Measurements from ENCODE around the gene UPK3A. TPM values are rescaled to one million over a fixed set of nuclear protein-coding genes. Genes with fewer than 3 reads are reported as not detected.
A peak's percentile ranks its signal among the peaks of the same experiment; 100 is the strongest.

UPK3A gene
- total and polyA plus RNA-seq, 2 of the 13 experiments (the other 11 are each of a cell fraction or from before 2014, with no cell fraction given), result 10.5 to 13.8 TPM

GRCh38 chr22:45309422-45310227 is 24.9 kb downstream of the UPK3A start, which contains the start of gene FAM118A (continued):
- TF ChIP-seq ZNF788 (CRISPR knock-in tag; IDR thresholded peaks at IDR 0.05; ENCODE audit: borderline replicate concordance), result peak; percentile 69; the same call in 1 of the 2 replicates
- TF ChIP-seq POGZ (CRISPR knock-in tag; IDR thresholded peaks at IDR 0.05), result peak; percentile 87
- TF ChIP-seq, protein P1, sequence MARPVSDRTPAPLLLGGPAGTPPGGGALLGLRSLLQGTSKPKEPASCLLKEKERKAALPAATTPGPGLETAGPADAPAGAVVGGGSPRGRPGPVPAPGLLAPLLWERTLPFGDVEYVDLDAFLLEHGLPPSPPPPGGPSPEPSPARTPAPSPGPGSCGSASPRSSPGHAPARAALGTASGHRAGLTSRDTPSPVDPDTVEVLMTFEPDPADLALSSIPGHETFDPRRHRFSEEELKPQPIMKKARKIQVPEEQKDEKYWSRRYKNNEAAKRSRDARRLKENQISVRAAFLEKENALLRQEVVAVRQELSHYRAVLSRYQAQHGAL (CRISPR knock-in tag; IDR thresholded peaks at IDR 0.05; ENCODE audit: not compliant biosample characterization), result no peak
- TF ChIP-seq CSRNP2 (CRISPR knock-in tag; conservative IDR thresholded peaks at IDR 0.05; ENCODE audit: low read depth), result peak; percentile 60; the same call in 1 of the 2 replicates
- no peak for TF ChIP-seq ZNF138 (CRISPR knock-in tag; IDR thresholded peaks at IDR 0.05; ENCODE audit: low read depth)
- no peak for TF ChIP-seq MAFF (IDR thresholded peaks at IDR 0.05; ENCODE audit: low read depth, low read length)
- peak; percentile 84; the same call in 1 of the 2 replicates for TF ChIP-seq SPEN (CRISPR knock-in tag; IDR thresholded peaks at IDR 0.05; ENCODE audit: low read depth)
- TF ChIP-seq RAD21 (CRISPR knock-in tag; IDR thresholded peaks at IDR 0.05), result peak; percentile 70
- peak; percentile 95 for TF ChIP-seq YEATS4 (CRISPR knock-in tag; IDR thresholded peaks at IDR 0.05; ENCODE audit: borderline replicate concordance)
- TF ChIP-seq TCF7 (IDR thresholded peaks at IDR 0.05; ENCODE audit: low read depth), result no peak
- TF ChIP-seq ZNF790 (CRISPR knock-in tag; IDR thresholded peaks at IDR 0.05; ENCODE audit: borderline replicate concordance), result peak; percentile 4; the same call in 1 of the 2 replicates
- no peak; the same call in 1 of the 2 replicates for TF ChIP-seq CEBPG (CRISPR knock-in tag; IDR thresholded peaks at IDR 0.05)
- TF ChIP-seq, protein P2, sequence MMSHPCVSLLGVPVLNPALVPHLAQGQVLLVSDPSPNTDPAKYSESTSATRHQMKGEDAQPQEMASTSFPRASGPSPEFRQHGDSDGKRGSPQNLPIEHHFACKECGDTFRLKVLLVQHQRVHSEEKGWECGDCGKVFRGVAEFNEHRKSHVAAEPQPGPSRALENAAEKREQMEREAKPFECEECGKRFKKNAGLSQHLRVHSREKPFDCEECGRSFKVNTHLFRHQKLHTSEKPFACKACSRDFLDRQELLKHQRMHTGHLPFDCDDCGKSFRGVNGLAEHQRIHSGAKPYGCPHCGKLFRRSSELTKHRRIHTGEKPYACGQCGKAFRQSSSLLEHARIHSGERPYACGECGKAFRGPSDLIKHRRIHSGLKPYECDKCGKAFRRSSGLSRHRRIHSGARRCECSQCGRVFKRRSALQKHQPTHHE (CRISPR knock-in tag; IDR thresholded peaks at IDR 0.05; ENCODE audit: borderline replicate concordance), result peak; percentile 78; the same call in 1 of the 2 replicates
- peak; percentile 56; the same call in 1 of the 2 replicates for TF ChIP-seq TBX2 (CRISPR knock-in tag; IDR thresholded peaks at IDR 0.05; ENCODE audit: borderline replicate concordance)
- TF ChIP-seq ZFY (CRISPR knock-in tag; IDR thresholded peaks at IDR 0.05), result peak; percentile 95
- TF ChIP-seq, protein P3, sequence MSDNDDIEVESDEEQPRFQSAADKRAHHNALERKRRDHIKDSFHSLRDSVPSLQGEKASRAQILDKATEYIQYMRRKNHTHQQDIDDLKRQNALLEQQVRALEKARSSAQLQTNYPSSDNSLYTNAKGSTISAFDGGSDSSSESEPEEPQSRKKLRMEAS (IDR thresholded peaks at IDR 0.05), result peak; percentile 82; the same call in 1 of the 2 replicates
- TF ChIP-seq PPARG (CRISPR knock-in tag; conservative IDR thresholded peaks at IDR 0.05), result no peak; the same call in 1 of the 2 replicates
- TF ChIP-seq ZBED4 (CRISPR knock-in tag; IDR thresholded peaks at IDR 0.05; ENCODE audit: borderline replicate concordance), result peak; percentile 95; the same call in 1 of the 2 replicates
- peak; percentile 83; the same call in 1 of the 2 replicates for TF ChIP-seq EEA1 (CRISPR knock-in tag; IDR thresholded peaks at IDR 0.05; ENCODE audit: borderline replicate concordance)
- TF ChIP-seq ZNF660 (CRISPR knock-in tag; IDR thresholded peaks at IDR 0.05; ENCODE audit: borderline replicate concordance, low read depth), result no peak
- no peak for TF ChIP-seq ZNF207 (IDR thresholded peaks at IDR 0.05; ENCODE audit: borderline replicate concordance)
